Fibroblast of lung (primary cell): ENCODE measurements around the gene ZNF557.

Experiments
- CTCF ChIP-seq, 2 donors: IDR thresholded peaks in 1 of 2; conservative IDR thresholded peaks in 1 of 2; 1 replicate in 1 of 2; 2 replicates in 1 of 2; pipeline ENCODE4 v1.5.1; 2011 to 2012; ENCODE audit warnings: low read length in 2 of 2, control low read depth in 1 of 2, inconsistent platforms in 1 of 2, low read depth in 1 of 2, mild to moderate bottlenecking in 1 of 2
- EZH2 ChIP-seq: IDR thresholded peaks from 2 replicates; pipeline ENCODE4 v1.5.1; 2012; ENCODE audit warnings: low read length, control low read depth, mild to moderate bottlenecking; ENCODE audit errors: missing control alignments

GRCh38 chr19:7069042-7069903, at the start of gene ZNF557:
- TF ChIP-seq CTCF (conservative IDR thresholded peaks at IDR 0.05 in 1 of 2, IDR thresholded peaks at IDR 0.05 in 1 of 2; ENCODE audit: low read depth in 1 of 2, low read length in 2 of 2) (no peak), EZH2 (no peak)
